ENCODE measurements around the gene KAT2B. TPM values are rescaled to one million over a fixed set of nuclear protein-coding genes. Genes with fewer than 3 reads are reported as not detected.

The KAT2B gene
- total RNA-seq, 1 experiment from 2014 or later = 9.8 TPM

GRCh38 chr3:20001932-20002331, 38.3 kb upstream of the KAT2B start:
- POLR2A ChIA-PET = no interaction called here
- H3K9me3 Mint-ChIP-seq (ENCODE audit: unreplicated experiment) = no peaks in the 10 kb centered on the region
- Histone ChIP-seq H3K9me3 (no peaks in the 10 kb centered on the region), H3K4me3 (ENCODE audit: low read depth, low read length) (no peak overlapping the region), H3K27me3 (replicated peaks; ENCODE audit: control insufficient read depth, insufficient read depth, low read length) (no peaks in the 10 kb centered on the region), H3K36me3 (ENCODE audit: control insufficient read depth, insufficient read depth, low read length) (no peaks in the 10 kb centered on the region), H3K4me1 (no peaks in the 10 kb centered on the region)
- no peaks in the 10 kb centered on the region for H3K36me3 Mint-ChIP-seq (ENCODE audit: insufficient read depth, unreplicated experiment)
- no peaks in the 10 kb centered on the region for H3K4me1 Mint-ChIP-seq (ENCODE audit: low read depth, unreplicated experiment)
- BruUV-seq (replicated peaks) = no TSS peak
- CTCF ChIA-PET = no interaction called here
- H3K27me3 Mint-ChIP-seq (ENCODE audit: insufficient read depth, unreplicated experiment) = no peaks in the 10 kb centered on the region
- intact Hi-C loops (cut with micrococcal nuclease; ENCODE audit: unreplicated experiment) = no loop called here
- no peak for DNase-seq
- H3K27ac Mint-ChIP-seq (ENCODE audit: unreplicated experiment) = no peak overlapping the region
- TF ChIP-seq, protein P1, sequence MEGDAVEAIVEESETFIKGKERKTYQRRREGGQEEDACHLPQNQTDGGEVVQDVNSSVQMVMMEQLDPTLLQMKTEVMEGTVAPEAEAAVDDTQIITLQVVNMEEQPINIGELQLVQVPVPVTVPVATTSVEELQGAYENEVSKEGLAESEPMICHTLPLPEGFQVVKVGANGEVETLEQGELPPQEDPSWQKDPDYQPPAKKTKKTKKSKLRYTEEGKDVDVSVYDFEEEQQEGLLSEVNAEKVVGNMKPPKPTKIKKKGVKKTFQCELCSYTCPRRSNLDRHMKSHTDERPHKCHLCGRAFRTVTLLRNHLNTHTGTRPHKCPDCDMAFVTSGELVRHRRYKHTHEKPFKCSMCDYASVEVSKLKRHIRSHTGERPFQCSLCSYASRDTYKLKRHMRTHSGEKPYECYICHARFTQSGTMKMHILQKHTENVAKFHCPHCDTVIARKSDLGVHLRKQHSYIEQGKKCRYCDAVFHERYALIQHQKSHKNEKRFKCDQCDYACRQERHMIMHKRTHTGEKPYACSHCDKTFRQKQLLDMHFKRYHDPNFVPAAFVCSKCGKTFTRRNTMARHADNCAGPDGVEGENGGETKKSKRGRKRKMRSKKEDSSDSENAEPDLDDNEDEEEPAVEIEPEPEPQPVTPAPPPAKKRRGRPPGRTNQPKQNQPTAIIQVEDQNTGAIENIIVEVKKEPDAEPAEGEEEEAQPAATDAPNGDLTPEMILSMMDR (IDR thresholded peaks at IDR 0.05; ENCODE audit: insufficient read depth in 1 of 2, low read depth in 1 of 2, low read length in 1 of 2, severe bottlenecking in 1 of 2, unreplicated experiment in 1 of 2) = no peak
- H3K4me3 Mint-ChIP-seq (ENCODE audit: unreplicated experiment) = no peak overlapping the region

DNA sequence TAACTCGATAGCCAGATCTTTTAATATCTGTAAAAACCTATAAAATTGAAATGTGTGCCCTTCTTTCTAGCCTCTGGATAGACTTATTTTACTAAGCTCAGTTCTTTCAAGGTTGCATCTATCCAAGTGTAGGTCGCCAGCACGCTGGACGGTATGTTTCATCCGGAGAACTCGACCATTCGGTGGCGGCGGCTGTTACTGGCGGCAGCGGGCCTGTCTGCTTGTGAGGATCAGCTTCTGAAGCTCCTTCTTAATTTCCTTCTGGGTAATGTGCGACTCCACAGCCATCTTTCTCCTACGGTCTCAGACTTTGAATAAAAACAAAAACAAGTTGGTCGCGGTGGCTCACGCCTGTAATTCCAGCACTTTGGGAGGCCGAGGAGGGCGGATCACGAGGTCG, 32.3 kb upstream of the KAT2B start:
- Histone ChIP-seq H3K36me3 (ENCODE audit: control insufficient read depth, insufficient read depth, low read length) (no peaks in the 10 kb centered on the region), H3K4me3 (ENCODE audit: low read depth, low read length) (no peak overlapping the region), H3K9me3 (no peaks in the 10 kb centered on the region), H3K4me1 (no peaks in the 10 kb centered on the region), H3K27me3 (replicated peaks; ENCODE audit: control insufficient read depth, insufficient read depth, low read length) (no peaks in the 10 kb centered on the region)
- BruUV-seq (replicated peaks) = no TSS peak
- H3K36me3 Mint-ChIP-seq (ENCODE audit: insufficient read depth, unreplicated experiment) = no peaks in the 10 kb centered on the region
- ChIA-PET POLR2A (no interaction called here), CTCF (no interaction called here)
- TF ChIP-seq, protein P1 (IDR thresholded peaks at IDR 0.05; ENCODE audit: insufficient read depth in 1 of 2, low read depth in 1 of 2, low read length in 1 of 2, severe bottlenecking in 1 of 2, unreplicated experiment in 1 of 2) = no peak
- no peaks in the 10 kb centered on the region for H3K4me1 Mint-ChIP-seq (ENCODE audit: low read depth, unreplicated experiment)
- no peak overlapping the region for H3K4me3 Mint-ChIP-seq (ENCODE audit: unreplicated experiment)
- DNase-seq = no peak
- no peak overlapping the region for H3K27ac Mint-ChIP-seq (ENCODE audit: unreplicated experiment)
- H3K9me3 Mint-ChIP-seq (ENCODE audit: unreplicated experiment) = no peaks in the 10 kb centered on the region
- no peaks in the 10 kb centered on the region for H3K27me3 Mint-ChIP-seq (ENCODE audit: insufficient read depth, unreplicated experiment)
- intact Hi-C loops (cut with micrococcal nuclease; ENCODE audit: unreplicated experiment) = no loop called here

DNA sequence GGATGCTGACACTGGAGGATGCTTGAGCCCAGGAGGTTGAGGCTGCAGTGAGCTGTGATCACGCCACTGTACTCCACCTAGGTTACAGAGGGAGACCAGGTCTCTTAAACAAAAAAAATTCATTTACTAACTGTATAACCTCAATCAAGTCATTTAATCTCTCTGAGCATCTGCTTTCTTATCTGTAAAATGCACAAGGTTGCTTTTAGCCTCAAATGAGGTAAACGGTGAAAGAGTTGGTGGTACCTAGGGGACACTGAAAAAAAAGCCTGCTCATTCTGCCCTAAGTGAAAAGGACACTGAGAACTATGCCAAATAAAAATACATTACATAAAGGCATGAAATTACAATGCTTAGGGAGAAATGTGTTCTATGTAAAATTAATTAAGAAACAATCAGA, 31.6 kb upstream of the KAT2B start:
- no peak overlapping the region for H3K27ac Mint-ChIP-seq (ENCODE audit: unreplicated experiment)
- H3K4me1 ChIP-seq = no peaks in the 10 kb centered on the region
- no peak overlapping the region for H3K4me3 ChIP-seq (ENCODE audit: low read depth, low read length)
- H3K4me3 Mint-ChIP-seq (ENCODE audit: unreplicated experiment) = no peak overlapping the region
- no peaks in the 10 kb centered on the region for H3K36me3 Mint-ChIP-seq (ENCODE audit: insufficient read depth, unreplicated experiment)
- ChIA-PET POLR2A (no interaction called here), CTCF (no interaction called here)
- H3K27me3 Mint-ChIP-seq (ENCODE audit: insufficient read depth, unreplicated experiment) = no peaks in the 10 kb centered on the region
- DNase-seq = no peak
- H3K4me1 Mint-ChIP-seq (ENCODE audit: low read depth, unreplicated experiment) = no peaks in the 10 kb centered on the region
- TF ChIP-seq, protein P1 (IDR thresholded peaks at IDR 0.05; ENCODE audit: insufficient read depth in 1 of 2, low read depth in 1 of 2, low read length in 1 of 2, severe bottlenecking in 1 of 2, unreplicated experiment in 1 of 2) = no peak
- H3K9me3 Mint-ChIP-seq (ENCODE audit: unreplicated experiment) = no peaks in the 10 kb centered on the region
- intact Hi-C loops (cut with micrococcal nuclease; ENCODE audit: unreplicated experiment) = no loop called here
- H3K9me3 ChIP-seq = no peaks in the 10 kb centered on the region
- H3K36me3 ChIP-seq (ENCODE audit: control insufficient read depth, insufficient read depth, low read length) = no peaks in the 10 kb centered on the region
- H3K27me3 ChIP-seq (replicated peaks; ENCODE audit: control insufficient read depth, insufficient read depth, low read length) = no peaks in the 10 kb centered on the region
- BruUV-seq (replicated peaks) = no TSS peak

All from Caco-2 (cell line).